OCI-LY7 (cell line): ENCODE data around the gene NTM. TPM values are rescaled to one million over a fixed set of nuclear protein-coding genes. Genes with fewer than 3 reads are reported as not detected.

ENCODE experiments used
- BruUV-seq: library from RNA; stranded (reverse); fragments of 400-500 nt; replicated peaks from 2 replicates; lab custom pipeline; 2021; lab: Mats Ljungman, UMichigan
- CTCF ChIA-PET: fragments of 300-600 bp; sonication (Branson Sonifier 250); formaldehyde crosslinking; loops from one replicate; lab custom pipeline; 2022; ENCODE audit warnings: antibody characterized with exemption; ENCODE audit not compliant: unreplicated experiment; lab: Charles Lee
- POLR2A ChIA-PET: fragments of 300-600 bp; sonication (Branson Sonifier 250); formaldehyde crosslinking; loops from one replicate; lab custom pipeline; 2022; ENCODE audit warnings: antibody characterized with exemption; lab: Charles Lee
- DNase-seq: peaks from one replicate; pipeline ENCODE4 v3.0.0-alpha.2; 2015; ENCODE audit warnings: low spot score
- H2AFZ ChIP-seq: fragments of 200-600 bp; sonication (generic), shearing (Covaris generic); 2 replicates; pipeline ENCODE4 v1.6.1; 2014; ENCODE audit warnings: mild to moderate bottlenecking, antibody characterized with exemption, low read length, moderate library complexity
- H3K27ac ChIP-seq: fragments of 200-600 bp; sonication (generic); 2 replicates; pipeline ENCODE4 v1.5.1; 2014; ENCODE audit warnings: mixed run types, low read depth, mild to moderate bottlenecking, moderate library complexity, low read length, inconsistent platforms; ENCODE audit not compliant: poor library complexity, severe bottlenecking
- H3K36me3 ChIP-seq: fragments of 200-600 bp; sonication (generic); 2 replicates; pipeline ENCODE4 v1.6.1; 2014; ENCODE audit warnings: mild to moderate bottlenecking, antibody characterized with exemption, low read length, moderate library complexity, mixed read lengths; ENCODE audit not compliant: insufficient read depth
- H3K4me1 ChIP-seq: fragments of 200-600 bp; sonication (generic); 2 replicates; pipeline ENCODE4 v1.5.1; 2014; ENCODE audit warnings: mild to moderate bottlenecking, low read length; ENCODE audit not compliant: insufficient read depth, poor library complexity, severe bottlenecking
- H3K4me2 ChIP-seq: fragments of 200-600 bp; sonication (generic); 2 replicates; pipeline ENCODE4 v1.6.1; 2014; ENCODE audit warnings: mild to moderate bottlenecking, low read length
- H3K4me3 ChIP-seq: fragments of 200-600 bp; sonication (generic); 2 replicates; pipeline ENCODE4 v1.5.1; 2014; ENCODE audit warnings: mild to moderate bottlenecking, low read depth, low read length; ENCODE audit not compliant: poor library complexity, severe bottlenecking
- H3K79me2 ChIP-seq: fragments of 200-600 bp; sonication (generic); 2 replicates; pipeline ENCODE4 v1.6.1; 2016; ENCODE audit warnings: low read depth, mild to moderate bottlenecking, low read length, moderate library complexity, mixed read lengths; ENCODE audit not compliant: insufficient read depth
- H3K9me2 ChIP-seq: fragments of 200-600 bp; sonication (generic); 2 replicates; pipeline ENCODE4 v1.6.1; 2016; ENCODE audit warnings: mild to moderate bottlenecking, low read length, mixed read lengths; ENCODE audit not compliant: insufficient read depth
- H3K9me3 ChIP-seq: fragments of 200-600 bp; sonication (generic); 2 replicates; pipeline ENCODE4 v1.6.1; 2014; ENCODE audit warnings: mild to moderate bottlenecking, mixed run types, low read length, mixed read lengths
- H4K20me1 ChIP-seq: fragments of 200-600 bp; sonication (generic); 2 replicates; pipeline ENCODE4 v1.6.1; 2014; ENCODE audit warnings: mild to moderate bottlenecking, antibody characterized with exemption, low read length, moderate library complexity, mixed read lengths; ENCODE audit not compliant: insufficient read depth
- CTCF ChIP-seq: fragments of 200-600 bp; sonication (generic); conservative IDR thresholded peaks from 2 replicates; pipeline ENCODE4 v1.5.1; 2014; ENCODE audit warnings: mild to moderate bottlenecking, antibody characterized with exemption, low read length, moderate library complexity, mixed read lengths
- EZH2phosphoT487 ChIP-seq: fragments of 200-600 bp; sonication (generic); IDR thresholded peaks from 2 replicates; pipeline ENCODE4 v1.6.1; 2018; ENCODE audit warnings: low read depth, borderline replicate concordance, mild to moderate bottlenecking, mixed run types, antibody characterized with exemption, low read length, moderate library complexity, mixed read lengths
- intact Hi-C: fragments of 100-400 bp; cut with micrococcal nuclease; formaldehyde crosslinking; loops from one replicate; pipeline ENCODE4 v1.10.0; 2022; ENCODE audit not compliant: unreplicated experiment
- total RNA-seq, 2 experiments: library from RNA; depleted of rRNA in 1 of 2; stranded (reverse); fragments of >200 nt in 1 of 2; shearing (Covaris generic) in 1 of 2; gene quantifications; 2 replicates each; pipeline ENCODE4 v1.2.3, GENCODE V29; 2014 to 2022

The NTM gene
- total RNA-seq, 2 experiments from 2014 or later, result not detected

DNA sequence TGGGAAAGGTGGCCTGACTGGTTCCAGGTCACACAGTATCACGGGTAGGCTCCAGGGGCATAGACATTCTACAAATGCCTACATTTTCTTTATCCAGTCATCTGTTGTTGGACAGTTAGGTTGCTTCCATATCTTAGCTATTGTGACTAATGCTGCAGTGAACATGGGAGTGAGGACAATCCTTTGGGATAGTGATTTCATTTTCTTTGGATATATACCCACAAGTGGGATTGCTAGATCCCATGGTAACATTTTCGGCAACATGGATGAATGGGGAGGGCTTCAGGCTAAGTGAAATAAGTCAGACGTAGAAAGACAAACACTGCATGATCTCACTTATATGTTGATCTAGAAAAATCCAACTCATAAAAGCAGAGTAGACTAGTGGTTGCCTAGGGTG lies 744.3 kb downstream of the NTM start:
- H3K4me1 ChIP-seq, result no peaks in the 10 kb centered on the region
- no peak overlapping the region for H3K4me2 ChIP-seq
- no TSS peak for BruUV-seq
- CTCF ChIA-PET, result no interaction called here
- H4K20me1 ChIP-seq, result no peaks in the 10 kb centered on the region
- no peaks in the 10 kb centered on the region for H3K36me3 ChIP-seq
- H3K79me2 ChIP-seq, result no peaks in the 10 kb centered on the region
- H3K4me3 ChIP-seq, result no peak overlapping the region
- H2AFZ ChIP-seq, result no peak overlapping the region
- TF ChIP-seq EZH2phosphoT487 (no peak), CTCF (no peak)
- no peaks in the 10 kb centered on the region for H3K9me2 ChIP-seq
- H3K27ac ChIP-seq, result no peak overlapping the region
- H3K9me3 ChIP-seq, result no peaks in the 10 kb centered on the region
- intact Hi-C loops, result no loop called here
- POLR2A ChIA-PET, result no interaction called here
- no peak for DNase-seq

DNA sequence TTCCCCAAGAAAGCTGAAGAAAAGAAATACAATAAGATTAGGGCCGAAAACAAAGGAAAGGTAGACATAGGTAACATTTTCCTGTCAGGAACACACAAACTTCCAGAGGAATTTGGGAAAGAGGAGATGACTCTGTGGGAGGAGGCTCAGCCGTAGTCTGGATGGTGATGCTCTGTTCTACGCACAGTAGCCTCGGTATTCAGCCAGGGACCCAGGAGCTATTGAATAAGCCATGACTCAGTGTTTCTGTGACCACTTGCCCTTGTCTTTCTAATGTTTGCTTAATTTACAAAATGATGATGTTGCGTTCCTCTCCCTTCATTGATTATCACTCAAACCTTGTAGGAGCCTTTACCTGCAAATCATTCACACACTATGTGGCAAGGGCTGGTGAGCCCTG lies 745.0 kb downstream of the NTM start:
- no peak for TF ChIP-seq CTCF
- no peak for TF ChIP-seq EZH2phosphoT487
- H3K4me3 ChIP-seq, result no peak overlapping the region
- DNase-seq, result no peak
- H3K4me1 ChIP-seq, result no peaks in the 10 kb centered on the region
- no peaks in the 10 kb centered on the region for H3K36me3 ChIP-seq
- no peaks in the 10 kb centered on the region for H3K9me2 ChIP-seq
- CTCF ChIA-PET, result no interaction called here
- no peak overlapping the region for H3K4me2 ChIP-seq
- no peaks in the 10 kb centered on the region for H3K79me2 ChIP-seq
- intact Hi-C loops, result no loop called here
- no peak overlapping the region for H3K27ac ChIP-seq
- H2AFZ ChIP-seq, result no peak overlapping the region
- POLR2A ChIA-PET, result interaction anchor here (0.6 kb wide), 1 partner anchor 32 kb away, joined by 3 read pairs; no protein-coding TSS in a partner anchor
- no TSS peak for BruUV-seq
- no peaks in the 10 kb centered on the region for H3K9me3 ChIP-seq
- no peaks in the 10 kb centered on the region for H4K20me1 ChIP-seq

- TF ChIP-seq CTCF (no peak), EZH2phosphoT487 (no peak)
- H3K27ac ChIP-seq, result no peak overlapping the region
- H3K4me2 ChIP-seq, result no peak overlapping the region
- BruUV-seq, result no TSS peak
- no peaks in the 10 kb centered on the region for H3K36me3 ChIP-seq
- H3K9me2 ChIP-seq, result no peaks in the 10 kb centered on the region
- ChIA-PET POLR2A (no interaction called here), CTCF (no interaction called here)
- no peaks in the 10 kb centered on the region for H4K20me1 ChIP-seq
- H3K79me2 ChIP-seq, result no peaks in the 10 kb centered on the region
- no peak overlapping the region for H3K4me3 ChIP-seq
- no peaks in the 10 kb centered on the region for H3K4me1 ChIP-seq
- no peak for DNase-seq
- H3K9me3 ChIP-seq, result no peaks in the 10 kb centered on the region
- intact Hi-C loops, result no loop called here
- no peak overlapping the region for H2AFZ ChIP-seq
Measured at GRCh38 chr11:132116516-132116915, 746.1 kb downstream of the NTM start.
